ENCODE results near the gene HOTAIR. TPM values are rescaled to one million over a fixed set of nuclear protein-coding genes. Genes with fewer than 3 reads are reported as not detected.

HOTAIR gene
- total RNA-seq, 1 experiment from 2014 or later, result not detected

GRCh38 chr12:53986686-53987483 lies 12.1 kb upstream of the HOTAIR start:
- no peak for DNase-seq
- Histone ChIP-seq H3K56ac (ENCODE audit: insufficient read length, low read depth, low read length) (no peak overlapping the region), H3K27ac (ENCODE audit: insufficient read length, low read depth, low read length) (no peak overlapping the region), H3K79me2 (ENCODE audit: insufficient read depth, low read length) (no peaks in the 10 kb centered on the region), H2AK5ac (ENCODE audit: insufficient read length, low read length) (no peak overlapping the region), H3K9me3 (ENCODE audit: control insufficient read depth, low read depth, low read length) (no peaks in the 10 kb centered on the region), H3K14ac (ENCODE audit: insufficient read depth, low read length) (no peak overlapping the region), H2BK120ac (ENCODE audit: low read depth, low read length, poor library complexity, severe bottlenecking) (no peak overlapping the region), H4K20me1 (ENCODE audit: control insufficient read depth, insufficient read depth, insufficient read length) (no peaks in the 10 kb centered on the region), H4K91ac (ENCODE audit: insufficient read length, low read depth, low read length) (no peak overlapping the region), H2AFZ (ENCODE audit: low read length) (no peak overlapping the region), H4K5ac (ENCODE audit: insufficient read length, low read depth, low read length) (no peak overlapping the region), H3K27me3 (ENCODE audit: insufficient read depth, low read length) (peaks cover 96% of the 10 kb centered on the region), H3K4me1 (ENCODE audit: insufficient read depth, low read length) (no peaks in the 10 kb centered on the region), H3T11ph (ENCODE audit: low read length) (no peak overlapping the region), H2BK20ac (ENCODE audit: low read depth, low read length, poor library complexity, severe bottlenecking) (no peak overlapping the region), H3K18ac (ENCODE audit: insufficient read length, low read depth, low read length) (no peak overlapping the region), H3K23me2 (ENCODE audit: insufficient read length, low read depth, low read length, poor library complexity, severe bottlenecking) (no peaks in the 10 kb centered on the region), H3K79me1 (ENCODE audit: insufficient read depth, low read depth, low read length, poor library complexity, severe bottlenecking) (no peaks in the 10 kb centered on the region), H3K4me2 (ENCODE audit: insufficient read depth, insufficient read length, low read length) (no peak overlapping the region), H2BK5ac (ENCODE audit: insufficient read length, low read length) (no peak overlapping the region), H3K23ac (ENCODE audit: insufficient read length, low read depth, low read length) (no peak overlapping the region), H3K4ac (ENCODE audit: low read depth, low read length) (no peak overlapping the region), H4K8ac (replicated peaks; ENCODE audit: insufficient read length, low read depth, low read length) (no peak overlapping the region), H3K9ac (ENCODE audit: extremely low read depth, insufficient read length, low read length) (no peak overlapping the region), H2BK15ac (ENCODE audit: low read depth, low read length) (no peak overlapping the region), H2BK12ac (ENCODE audit: insufficient read length, low read depth, low read length) (no peak overlapping the region)
- TF ChIP-seq CTCF (conservative IDR thresholded peaks at IDR 0.05), result no peak
- Mint-ChIP-seq H3K27me3 (ENCODE audit: low read depth) (peaks cover 100% of the 10 kb centered on the region), H3K36me3 (ENCODE audit: insufficient read depth in 1 of 3, low read depth in 3 of 3) (no peaks in the 10 kb centered on the region; a peak in 2 of 7 replicates), H3K4me3 (no peak overlapping the region; a peak in 1 of 5 replicates), H3K4me1 (peaks cover 3 to 11% of the 10 kb centered on the region in 2 experiments; a peak in 2 of 4 replicates), H3K27ac (no peak overlapping the region), H3K9me3 (peaks cover 3 to 11% of the 10 kb centered on the region in 2 experiments; a peak in 4 of 5 replicates)
- no CpG with 5 or more reads among the region's 21 CpGs for WGBS (ENCODE audit: extremely low coverage, insufficient read length, low lambda C conversion rate)
